Stimulated activated CD4-positive, alpha-beta T cell treated with anti-CD3 and anti-CD28 coated beads, Interleukin-4, amount 100 ng/mL, for 24 hours (primary cell): ENCODE data around the gene NSF.
"Not testable (repeated sequence)": the region's sequence is repeated elsewhere in the genome, so short reads cannot be mapped to it uniquely, and the experiment has no call there.

ENCODE experiments used
- DNase-seq: peaks from one replicate; pipeline ENCODE4 v3.0.0-alpha.2; 2020

The NSF gene

GRCh38 chr17:46722662-46723285, 132.3 kb downstream of the NSF start:
- no peak for DNase-seq

GRCh38 chr17:46726206-46726605, 135.7 kb downstream of the NSF start:
- no peak for DNase-seq

DNA sequence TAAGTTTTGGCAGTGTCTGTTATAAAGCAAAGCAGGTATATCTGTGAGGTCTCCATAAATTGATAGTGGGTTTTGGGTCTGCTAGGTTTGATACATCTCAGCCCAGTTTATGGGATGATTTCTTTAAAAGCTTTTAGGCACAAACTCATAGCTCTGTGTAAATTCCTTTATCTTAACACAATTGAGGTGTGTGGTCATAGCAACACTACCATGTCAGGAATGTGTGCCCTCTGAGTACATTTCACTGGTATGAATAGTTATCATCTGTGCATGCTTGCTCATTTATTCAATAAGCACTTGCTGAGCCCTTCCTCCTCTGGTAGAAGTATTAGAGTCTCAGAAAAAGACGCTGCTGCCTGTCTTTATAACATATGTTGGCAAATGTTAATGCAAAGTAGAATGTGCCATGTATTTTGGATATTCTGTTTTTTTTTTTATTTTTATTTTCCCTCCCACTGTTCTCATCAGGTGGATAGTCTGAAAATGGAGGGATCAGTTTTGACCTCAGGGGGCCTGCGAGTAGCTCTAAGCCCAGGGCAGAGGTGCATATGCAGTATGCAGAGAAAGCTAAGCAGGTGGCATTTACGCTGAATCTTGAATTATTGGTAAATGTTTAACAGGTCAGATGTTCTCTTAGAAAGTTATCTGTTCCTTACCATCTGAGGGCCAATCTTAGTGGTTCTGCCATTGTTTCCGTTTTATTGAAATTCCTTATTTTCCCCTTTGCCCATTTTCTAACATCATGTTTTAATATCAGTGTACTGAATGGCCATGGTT, 137.3 kb downstream of the NSF start:
- no peak for DNase-seq

DNA sequence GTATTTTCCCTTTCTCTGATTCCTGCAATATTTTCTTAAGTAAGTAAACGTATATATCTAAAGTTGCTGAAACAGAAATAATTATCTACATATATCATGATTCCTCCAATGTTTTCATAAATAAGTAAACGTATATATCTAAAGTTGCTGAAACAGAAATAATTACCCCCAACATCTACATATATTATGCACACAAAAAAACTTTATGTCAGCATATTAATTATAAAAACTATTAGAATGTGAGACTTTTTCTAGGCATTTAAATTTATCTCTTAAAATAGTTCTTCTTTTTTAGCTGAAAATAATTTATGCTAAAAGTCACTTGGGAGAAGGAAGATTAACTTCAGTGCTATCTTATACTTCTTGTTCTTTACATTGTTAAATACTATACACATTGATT, 139.6 kb downstream of the NSF start:
- no peak for DNase-seq

DNA sequence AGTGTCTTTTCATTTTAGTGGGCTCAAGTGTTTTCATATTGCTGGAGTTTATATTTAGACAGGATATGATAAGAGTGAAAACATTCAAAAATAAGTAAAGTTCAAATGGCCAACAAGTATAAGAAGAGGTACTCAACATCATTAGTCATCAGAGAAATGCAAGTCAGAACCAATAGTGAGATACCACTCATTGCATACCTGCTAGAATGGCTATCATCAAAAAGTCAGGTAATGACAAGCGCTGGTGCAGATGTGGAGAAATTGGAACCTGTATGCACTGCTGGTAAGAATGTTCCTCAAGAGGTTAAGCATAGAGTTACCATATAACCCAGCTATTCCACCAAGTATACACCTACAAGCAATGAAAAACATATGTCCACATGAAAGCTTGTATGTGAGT, 140.2 kb downstream of the NSF start:
- DNase-seq, result no peak

GRCh38 chr17:46732160-46732559, 141.7 kb downstream of the NSF start:
- no peak for DNase-seq

- DNase-seq, result no peak
Observed at GRCh38 chr17:46732754-46733398, 142.4 kb downstream of the NSF start.

DNA sequence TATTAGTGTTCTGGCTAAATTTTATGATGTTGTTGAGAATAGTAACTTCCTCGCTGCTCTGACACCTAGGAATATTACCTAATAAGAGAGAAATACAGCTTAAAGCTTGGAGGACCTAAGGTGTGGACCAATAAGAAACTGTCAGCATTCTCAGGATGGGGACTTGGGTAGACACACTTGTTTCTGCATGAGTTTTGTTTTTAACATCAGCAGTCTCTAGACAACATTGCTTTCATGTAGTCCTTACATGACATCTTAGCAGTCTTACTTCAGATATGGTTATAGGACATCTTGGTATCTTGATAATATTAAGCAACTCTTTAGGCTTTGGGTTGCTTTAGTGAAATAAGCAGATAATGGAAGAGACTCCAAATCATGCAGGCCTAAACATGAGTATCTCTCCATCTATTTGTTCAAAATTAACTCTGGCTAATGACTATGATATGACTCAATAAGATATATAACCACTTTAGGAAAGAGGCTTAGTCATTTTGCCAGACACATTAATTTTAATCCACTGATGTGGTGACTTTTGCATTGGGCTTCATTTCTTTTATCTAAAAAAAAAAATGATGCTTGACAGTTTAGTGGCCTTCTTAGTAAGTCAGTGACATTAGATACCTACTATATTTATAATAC, 143.5 kb downstream of the NSF start:
- DNase-seq, result no peak

DNA sequence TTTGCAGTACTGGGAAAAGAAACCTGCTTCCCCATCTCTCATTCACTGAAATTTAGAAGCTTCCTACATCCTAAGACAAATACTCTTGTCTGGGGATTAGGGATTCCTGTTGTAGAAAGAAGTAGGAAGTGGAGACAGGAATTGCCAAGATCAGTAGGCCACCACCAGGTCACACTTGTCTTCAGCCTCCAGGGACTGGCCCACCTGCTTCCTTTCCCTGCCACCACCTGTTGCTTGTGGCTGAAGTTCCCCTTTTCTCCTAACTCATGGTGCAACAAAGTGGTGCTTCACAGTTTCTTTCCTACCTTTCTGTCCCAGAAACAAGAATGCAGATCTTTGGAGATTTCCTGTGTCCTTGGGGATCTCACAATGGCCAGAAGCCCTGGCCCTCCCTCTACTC, 145.6 kb downstream of the NSF start:
- no peak for DNase-seq

GRCh38 chr17:46737326-46737725, 146.9 kb downstream of the NSF start:
- no peak for DNase-seq

- DNase-seq, result no peak
Observed at GRCh38 chr17:46738544-46738943, 148.1 kb downstream of the NSF start.

- no peak for DNase-seq
Observed at GRCh38 chr17:46739982-46740381, 149.5 kb downstream of the NSF start.

DNA sequence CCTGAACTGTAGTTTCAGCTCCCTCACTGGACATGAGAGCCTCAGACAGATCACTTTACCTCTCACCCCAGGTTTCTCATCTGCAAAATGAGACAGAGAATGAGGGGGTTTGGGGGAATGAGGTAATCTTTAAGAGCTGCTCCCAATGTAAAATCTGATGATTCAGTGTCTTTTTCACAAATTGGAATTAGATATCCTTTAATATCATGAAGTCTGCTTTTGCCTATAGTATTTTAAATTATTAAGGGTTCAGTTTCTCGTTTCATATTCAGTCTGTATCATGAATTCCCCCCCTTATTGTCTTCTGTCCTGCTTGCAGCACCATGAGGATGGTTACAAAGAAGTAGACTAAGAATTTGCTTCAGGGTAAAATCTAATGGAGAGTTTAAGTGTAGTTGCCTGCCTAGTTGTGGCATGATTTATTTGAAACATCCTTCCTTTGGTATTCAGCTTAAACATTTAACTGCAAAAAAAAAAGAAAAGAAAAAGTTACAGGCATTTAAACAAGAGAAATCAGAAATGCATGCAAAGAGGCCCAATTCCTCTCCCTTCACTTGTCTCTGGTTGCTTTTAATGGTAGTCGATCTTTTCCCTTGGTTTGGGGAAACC, 150.8 kb downstream of the NSF start:
- no peak for DNase-seq

- no peak for DNase-seq
Observed at GRCh38 chr17:46742565-46743270, 152.2 kb downstream of the NSF start.

GRCh38 chr17:46744441-46744840, 154.0 kb downstream of the NSF start:
- no peak for DNase-seq

GRCh38 chr17:46745376-46745775, 154.9 kb downstream of the NSF start:
- DNase-seq, result no peak

DNA sequence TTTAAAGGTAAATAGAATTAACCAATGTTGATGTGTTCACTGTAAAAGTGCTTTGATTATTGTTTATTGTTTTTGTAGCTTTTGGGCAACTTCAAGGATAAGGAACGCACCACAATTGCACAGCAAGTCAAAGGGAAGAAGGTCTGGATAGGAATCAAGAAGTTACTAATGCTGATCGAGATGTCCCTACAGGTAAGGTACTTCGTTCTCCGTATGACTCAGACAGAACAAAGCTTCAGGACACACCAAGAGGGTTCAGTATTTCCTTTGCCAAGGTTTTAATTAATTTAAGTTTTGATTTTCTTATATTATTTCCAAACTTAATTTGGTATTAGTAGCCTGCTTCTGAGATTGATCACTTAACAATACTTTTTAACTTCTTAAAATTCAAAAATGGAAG, 161.0 kb downstream of the NSF start:
- DNase-seq, result no peak

DNA sequence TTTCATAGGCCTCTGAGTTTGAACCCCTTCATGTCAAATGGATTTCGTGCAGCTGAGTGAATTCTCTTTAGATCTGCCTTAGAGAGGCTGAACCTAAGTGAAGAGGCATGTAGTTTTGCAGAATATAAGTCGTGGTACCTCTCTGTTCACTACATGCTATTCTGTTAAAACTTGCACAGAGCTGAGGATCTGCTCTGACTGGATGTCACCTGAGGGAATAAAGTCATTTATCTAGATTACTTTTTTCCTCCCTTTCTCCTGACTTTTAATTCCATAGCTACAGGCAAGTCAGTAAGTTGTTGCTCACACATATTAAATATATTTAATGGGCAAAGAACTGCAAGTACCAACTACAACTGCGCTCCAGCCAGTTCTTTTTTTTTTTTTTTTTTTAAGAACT, 163.3 kb downstream of the NSF start:
- no peak for DNase-seq

- DNase-seq, result no peak
Observed at GRCh38 chr17:46756081-46756735, 165.7 kb downstream of the NSF start.

GRCh38 chr17:46756861-46757260, 166.4 kb downstream of the NSF start:
- DNase-seq, result no peak

DNA sequence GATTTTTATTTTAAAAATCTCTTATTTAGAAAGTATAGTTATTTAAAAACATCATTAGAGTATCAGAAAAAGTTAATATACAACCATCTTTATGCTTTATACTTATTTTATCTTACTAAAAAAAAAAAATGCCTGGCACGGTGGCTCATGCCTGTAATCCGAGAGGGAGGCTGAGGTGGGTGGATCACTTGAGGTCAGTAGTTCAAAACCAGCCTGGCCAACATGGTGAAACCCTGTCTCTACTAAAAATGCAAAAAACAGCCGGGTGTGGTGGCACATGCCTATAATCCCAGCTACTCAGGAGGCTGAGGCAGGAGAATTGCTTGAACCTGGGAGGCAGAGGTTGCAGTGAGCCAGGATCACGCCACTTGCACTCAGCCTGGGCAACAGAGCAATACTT, 167.1 kb downstream of the NSF start:
- not testable (repeated sequence) for DNase-seq

- DNase-seq, result no peak
Observed at GRCh38 chr17:46758614-46759013, 168.1 kb downstream of the NSF start.
